OCI-LY7 (cell line): ENCODE data around the gene TP53INP2.

ENCODE experiments used
- CTCF ChIP-seq: fragments of 200-600 bp; sonication (generic); conservative IDR thresholded peaks from 2 replicates; pipeline ENCODE4 v1.5.1; 2014; ENCODE audit warnings: mild to moderate bottlenecking, antibody characterized with exemption, low read length, moderate library complexity, mixed read lengths
- EZH2phosphoT487 ChIP-seq: fragments of 200-600 bp; sonication (generic); IDR thresholded peaks from 2 replicates; pipeline ENCODE4 v1.6.1; 2018; ENCODE audit warnings: low read depth, borderline replicate concordance, mild to moderate bottlenecking, mixed run types, antibody characterized with exemption, low read length, moderate library complexity, mixed read lengths

GRCh38 chr20:34689486-34689885 is 14.7 kb upstream of the TP53INP2 start:
- TF ChIP-seq CTCF (no peak), EZH2phosphoT487 (no peak)
